IMR-90 (cell line): ENCODE data around the gene ELANE. TPM values are rescaled to one million over a fixed set of nuclear protein-coding genes. Genes with fewer than 3 reads are reported as not detected.
A peak's percentile ranks its signal among the peaks of the same experiment; 100 is the strongest.

Experiments
- ATAC-seq: fragments of 200-7000 bp; cut with Tn5 transposase; 2 replicates; pipeline ENCODE4 v1.9.1; 2020; ENCODE audit warnings: low read depth, mild to moderate bottlenecking, moderate library complexity
- BruUV-seq: library from RNA; stranded (reverse); fragments of 400-500 nt; replicated peaks from 2 replicates; lab custom pipeline; 2021; lab: Mats Ljungman, UMichigan
- CTCF ChIA-PET: fragments of 300-600 bp; formaldehyde crosslinking; extraction: SDS; loops from one replicate; lab custom pipeline; 2021; ENCODE audit warnings: antibody characterized with exemption; lab: Yijun Ruan, JAX
- POLR2A ChIA-PET: fragments of 300-600 bp; sonication (Branson Sonifier 250); formaldehyde crosslinking; loops from one replicate; lab custom pipeline; 2022; ENCODE audit warnings: antibody characterized with exemption; ENCODE audit not compliant: unreplicated experiment; lab: Charles Lee
- DNase-seq: peaks from one replicate; pipeline ENCODE4 v3.0.0; 2013
- H2AFZ ChIP-seq: replicated peaks from 2 replicates; pipeline ENCODE3; 2013; ENCODE audit warnings: low read length, mild to moderate bottlenecking; ENCODE audit not compliant: poor library complexity
- H2AK5ac ChIP-seq: 2 replicates; pipeline ENCODE4 v1.6.1; 2013; ENCODE audit warnings: low read depth, low read length, inconsistent platforms
- H2AK9ac ChIP-seq: replicated peaks from 2 replicates; pipeline ENCODE3; 2013; ENCODE audit warnings: mild to moderate bottlenecking, low read depth, low read length, moderate library complexity; ENCODE audit not compliant: poor library complexity
- H2BK120ac ChIP-seq: 2 replicates; pipeline ENCODE4 v1.6.1; 2013; ENCODE audit warnings: low read depth, low read length, inconsistent platforms
- H2BK15ac ChIP-seq: 3 replicates; pipeline ENCODE4 v1.6.1; 2013; ENCODE audit warnings: low read depth, low read length, inconsistent platforms
- H2BK20ac ChIP-seq: 2 replicates; pipeline ENCODE4 v1.6.1; 2013; ENCODE audit warnings: low read depth, mild to moderate bottlenecking, inconsistent platforms, low read length, moderate library complexity
- H2BK5ac ChIP-seq: 2 replicates; pipeline ENCODE4 v1.6.1; 2013; ENCODE audit warnings: mild to moderate bottlenecking, low read depth, low read length, inconsistent platforms; ENCODE audit not compliant: poor library complexity, severe bottlenecking
- H3K14ac ChIP-seq: replicated peaks from 2 replicates; pipeline ENCODE4 v1.6.1; 2013; ENCODE audit warnings: low read depth, low read length, inconsistent platforms
- H3K18ac ChIP-seq: 2 replicates; pipeline ENCODE4 v1.6.1; 2013; ENCODE audit warnings: low read depth, low read length, control low read depth
- H3K23ac ChIP-seq: 2 replicates; pipeline ENCODE4 v1.6.1; 2013; ENCODE audit warnings: low read depth, low read length, inconsistent platforms
- H3K27ac ChIP-seq: 2 replicates; pipeline ENCODE4 v1.5.1; 2013; ENCODE audit warnings: mild to moderate bottlenecking, control low read depth, low read length; ENCODE audit not compliant: insufficient read depth
- H3K27me3 ChIP-seq: 2 replicates; pipeline ENCODE4 v1.6.1; 2013; ENCODE audit warnings: low read length; ENCODE audit not compliant: control insufficient read depth, insufficient read depth
- H3K36me3 ChIP-seq: 2 replicates; pipeline ENCODE4 v1.6.1; 2013; ENCODE audit warnings: low read length, mixed read lengths; ENCODE audit not compliant: control insufficient read depth, insufficient read depth
- H3K4ac ChIP-seq: 2 replicates; pipeline ENCODE4 v1.6.1; 2013; ENCODE audit warnings: low read depth, low read length, inconsistent platforms
- H3K4me1 ChIP-seq: 2 replicates; pipeline ENCODE4 v1.6.1; 2013; ENCODE audit warnings: low read length, mixed read lengths; ENCODE audit not compliant: control insufficient read depth, insufficient read depth
- H3K4me2 ChIP-seq: 2 replicates; pipeline ENCODE4 v1.6.1; 2013; ENCODE audit warnings: low read depth, mild to moderate bottlenecking, control low read depth, low read length, moderate library complexity
- H3K4me3 ChIP-seq: 2 replicates; pipeline ENCODE4 v1.5.1; 2013; ENCODE audit warnings: low read depth, mild to moderate bottlenecking, control low read depth, low read length, moderate library complexity; ENCODE audit not compliant: insufficient read depth
- H3K56ac ChIP-seq: 2 replicates; pipeline ENCODE4 v1.6.1; 2013; ENCODE audit warnings: low read length, inconsistent platforms; ENCODE audit not compliant: insufficient read depth; ENCODE audit errors: extremely low read depth
- H3K79me1 ChIP-seq, 2 experiments: 2 replicates each; pipeline ENCODE4 v1.6.1; 2013; ENCODE audit warnings: low read length in 2 of 2, inconsistent platforms in 1 of 2, low read depth in 1 of 2
- H3K9ac ChIP-seq: 2 replicates; pipeline ENCODE4 v1.6.1; 2013; ENCODE audit warnings: low read depth, low read length, control low read depth
- H3K9me1 ChIP-seq: 2 replicates; pipeline ENCODE4 v1.6.1; 2013; ENCODE audit warnings: low read length, inconsistent platforms; ENCODE audit not compliant: insufficient read depth
- H3K9me3 ChIP-seq: 2 replicates; pipeline ENCODE4 v1.6.1; 2013; ENCODE audit warnings: low read length; ENCODE audit not compliant: control insufficient read depth, insufficient read depth
- H4K20me1 ChIP-seq: 2 replicates; pipeline ENCODE4 v1.6.1; 2013; ENCODE audit warnings: low read length, inconsistent platforms; ENCODE audit not compliant: insufficient read depth
- H4K5ac ChIP-seq: 2 replicates; pipeline ENCODE4 v1.6.1; 2013; ENCODE audit warnings: mild to moderate bottlenecking, low read depth, low read length, control low read depth
- H4K8ac ChIP-seq, 2 experiments: 2 replicates each; pipeline ENCODE4 v1.6.1; 2013; ENCODE audit warnings: low read depth in 2 of 2, low read length in 2 of 2, control low read depth in 1 of 2, inconsistent platforms in 1 of 2
- H4K91ac ChIP-seq: 2 replicates; pipeline ENCODE4 v1.6.1; 2013; ENCODE audit warnings: low read depth, low read length, inconsistent platforms; ENCODE audit not compliant: insufficient read depth
- CEBPB ChIP-seq: IDR thresholded peaks from 2 replicates; pipeline ENCODE4 v1.6.1; 2012; ENCODE audit warnings: low read depth, low read length, improper control_type of control experiment
- CHD1 ChIP-seq: IDR thresholded peaks from 2 replicates; pipeline ENCODE4 v1.6.1; 2012; ENCODE audit warnings: low read depth, low read length, improper control_type of control experiment
- FOS ChIP-seq: fragments of 150-350 bp; IDR thresholded peaks from 2 replicates; pipeline ENCODE4 v1.6.1; 2016; ENCODE audit warnings: low read depth, low read length
- MAZ ChIP-seq: IDR thresholded peaks from 2 replicates; pipeline ENCODE4 v1.6.1; 2012; ENCODE audit warnings: low read depth, mild to moderate bottlenecking, low read length, improper control_type of control experiment, moderate library complexity, borderline replicate concordance
- RAD21 ChIP-seq: IDR thresholded peaks from 2 replicates; pipeline ENCODE4 v1.6.1; 2012; ENCODE audit warnings: low read length, improper control_type of control experiment
- WGBS, 2 experiments: methylation state at CpG; one replicate each; pipeline versions ENCODE4 v1.1.5 to v1.1.7; 2013; ENCODE audit warnings: missing lambda C conversion rate in 2 of 2; ENCODE audit not compliant: insufficient read length in 1 of 2; ENCODE audit errors: extremely low coverage in 2 of 2; 5-methylcytosine and 5-hydroxymethylcytosine counted together
- dilution Hi-C: fragments of 300-500 bp; cut with HindIII; formaldehyde crosslinking; loops from one replicate; pipeline ENCODE4 v1.14.3; 2018; ENCODE audit warnings: low sequenced_read_pairs; ENCODE audit not compliant: unreplicated experiment
- in situ Hi-C: fragments of 300-500 bp; cut with MboI; formaldehyde crosslinking; loops from 3 replicates; pipeline ENCODE4 v1.14.3; 2019; ENCODE audit warnings: low sequenced_read_pairs, inconsistent platforms, mixed read lengths
- intact Hi-C: fragments of 100-400 bp; cut with micrococcal nuclease; formaldehyde crosslinking; loops from 2 replicates; pipeline ENCODE4 v1.10.0; 2022
- polyA plus RNA-seq, 3 experiments: library from polyadenylated mRNA; depleted of rRNA; stranded (reverse); fragments of >200 nt; gene quantifications; 2 replicates each; pipeline ENCODE4 v1.2.3, GENCODE V29; 2012; ENCODE audit warnings: low replicate concordance in 1 of 3
- total RNA-seq: library from RNA; depleted of rRNA; stranded (reverse); fragments of >200 nt; gene quantifications from 2 replicates; pipeline ENCODE4 v1.2.3, GENCODE V29; 2012
- TF ChIP-seq, protein P1 (sequence below): fragments of 150-350 bp; IDR thresholded peaks from 2 replicates; pipeline ENCODE4 v1.6.1; 2017; ENCODE audit warnings: mild to moderate bottlenecking, antibody characterized with exemption, low read length, low read depth
- TF ChIP-seq, protein P2 (sequence below): fragments of 150-350 bp; IDR thresholded peaks from 2 replicates; pipeline ENCODE4 v1.6.1; 2016; ENCODE audit warnings: low read depth, mild to moderate bottlenecking, low read length, moderate library complexity, borderline replicate concordance

Gene ELANE
- total and polyA plus RNA-seq, 2 of the 4 experiments (the other 2 are of a cell fraction) = 0.27 TPM; not detected in 1

DNA sequence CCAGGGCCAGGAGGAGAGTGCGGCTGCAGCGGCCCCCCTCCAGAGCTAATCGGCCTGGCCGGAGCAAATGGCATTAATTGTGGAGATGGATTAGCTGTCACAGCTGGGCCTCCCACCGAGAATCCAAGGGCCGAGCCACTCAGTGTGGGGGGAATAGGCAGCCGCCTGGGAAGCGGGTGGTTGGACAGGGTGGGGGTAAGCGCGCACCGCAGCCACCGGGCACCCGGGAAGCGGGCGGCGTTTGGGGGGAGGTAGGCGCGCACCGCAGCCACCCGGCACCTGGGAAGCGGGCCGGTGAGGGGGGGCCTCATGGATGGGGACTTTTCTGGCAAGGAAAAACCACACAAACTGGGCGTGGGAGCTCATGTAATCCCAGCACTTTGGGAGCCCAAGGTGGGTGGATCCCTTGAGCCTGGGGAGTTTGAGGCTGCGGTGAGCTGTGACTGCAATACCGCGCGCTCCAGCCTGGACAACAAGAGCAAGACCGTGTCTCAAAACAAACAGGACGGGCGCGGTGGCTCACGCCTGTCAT is 51.2 kb downstream of the ELANE start:
- Histone ChIP-seq H3K9me1 (no peaks in the 10 kb centered on the region; the same call in 1 of the 2 replicates), H4K8ac (no peak overlapping the region), H3K18ac (no peak overlapping the region), H3K27ac (no peak overlapping the region), H3K9ac (no peak overlapping the region), H3K27me3 (no peaks in the 10 kb centered on the region), H2BK5ac (no peak overlapping the region), H3K4me3 (no peak overlapping the region), H4K5ac (no peak overlapping the region), H3K23ac (no peak overlapping the region), H2BK120ac (no peak overlapping the region), H3K56ac (no peak overlapping the region), H4K20me1 (peaks cover 71% of the 10 kb centered on the region), H4K91ac (no peak overlapping the region), H3K4me1 (peaks cover 2% of the 10 kb centered on the region; the same call in 1 of the 2 replicates), H3K4me2 (no peak overlapping the region), H2BK20ac (no peak overlapping the region), H3K36me3 (peaks cover 22% of the 10 kb centered on the region), H2AFZ (no peak overlapping the region), H3K4ac (no peak overlapping the region), H3K9me3 (no peaks in the 10 kb centered on the region), H2AK5ac (no peak overlapping the region), H2BK15ac (no peak overlapping the region), H2AK9ac (peak overlapping the region; percentile 16), H3K14ac (no peak overlapping the region), H3K79me1 (peaks cover 12 to 66% of the 10 kb centered on the region in 2 experiments)
- ChIA-PET POLR2A (interaction anchor here (0.5 kb wide), 1 partner anchor 70 kb away, joined by 3 read pairs; no protein-coding TSS in a partner anchor), CTCF (no interaction called here)
- ATAC-seq (no peak), DNase-seq (peak; percentile 19)
- dilution Hi-C loops = no loop called here
- no TSS peak for BruUV-seq
- in situ Hi-C loops = no loop called here
- TF ChIP-seq CHD1 (no peak), FOS (no peak), RAD21 (no peak), CEBPB (no peak), MAZ (no peak)
- TF ChIP-seq, protein P1, sequence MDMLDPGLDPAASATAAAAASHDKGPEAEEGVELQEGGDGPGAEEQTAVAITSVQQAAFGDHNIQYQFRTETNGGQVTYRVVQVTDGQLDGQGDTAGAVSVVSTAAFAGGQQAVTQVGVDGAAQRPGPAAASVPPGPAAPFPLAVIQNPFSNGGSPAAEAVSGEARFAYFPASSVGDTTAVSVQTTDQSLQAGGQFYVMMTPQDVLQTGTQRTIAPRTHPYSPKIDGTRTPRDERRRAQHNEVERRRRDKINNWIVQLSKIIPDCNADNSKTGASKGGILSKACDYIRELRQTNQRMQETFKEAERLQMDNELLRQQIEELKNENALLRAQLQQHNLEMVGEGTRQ = no peak
- TF ChIP-seq, protein P2, sequence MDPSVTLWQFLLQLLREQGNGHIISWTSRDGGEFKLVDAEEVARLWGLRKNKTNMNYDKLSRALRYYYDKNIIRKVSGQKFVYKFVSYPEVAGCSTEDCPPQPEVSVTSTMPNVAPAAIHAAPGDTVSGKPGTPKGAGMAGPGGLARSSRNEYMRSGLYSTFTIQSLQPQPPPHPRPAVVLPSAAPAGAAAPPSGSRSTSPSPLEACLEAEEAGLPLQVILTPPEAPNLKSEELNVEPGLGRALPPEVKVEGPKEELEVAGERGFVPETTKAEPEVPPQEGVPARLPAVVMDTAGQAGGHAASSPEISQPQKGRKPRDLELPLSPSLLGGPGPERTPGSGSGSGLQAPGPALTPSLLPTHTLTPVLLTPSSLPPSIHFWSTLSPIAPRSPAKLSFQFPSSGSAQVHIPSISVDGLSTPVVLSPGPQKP = no peak
- 60% methylated on average over 4 of the region's 32 CpGs; no CpG with 5 or more reads in 1 of the 2 experiments for WGBS, 2 experiments
- intact Hi-C loops = no loop called here
